Measurements from ENCODE around the gene NYNRIN.
"Not testable (repeated sequence)": the region's sequence is repeated elsewhere in the genome, so short reads cannot be mapped to it uniquely, and the experiment has no call there.

NYNRIN gene

GRCh38 chr14:24370748-24371147, 28.1 kb upstream of the NYNRIN start:
- DNase-seq: no peak

GRCh38 chr14:24371605-24372004, 27.2 kb upstream of the NYNRIN start:
- not testable (repeated sequence) for DNase-seq

DNA sequence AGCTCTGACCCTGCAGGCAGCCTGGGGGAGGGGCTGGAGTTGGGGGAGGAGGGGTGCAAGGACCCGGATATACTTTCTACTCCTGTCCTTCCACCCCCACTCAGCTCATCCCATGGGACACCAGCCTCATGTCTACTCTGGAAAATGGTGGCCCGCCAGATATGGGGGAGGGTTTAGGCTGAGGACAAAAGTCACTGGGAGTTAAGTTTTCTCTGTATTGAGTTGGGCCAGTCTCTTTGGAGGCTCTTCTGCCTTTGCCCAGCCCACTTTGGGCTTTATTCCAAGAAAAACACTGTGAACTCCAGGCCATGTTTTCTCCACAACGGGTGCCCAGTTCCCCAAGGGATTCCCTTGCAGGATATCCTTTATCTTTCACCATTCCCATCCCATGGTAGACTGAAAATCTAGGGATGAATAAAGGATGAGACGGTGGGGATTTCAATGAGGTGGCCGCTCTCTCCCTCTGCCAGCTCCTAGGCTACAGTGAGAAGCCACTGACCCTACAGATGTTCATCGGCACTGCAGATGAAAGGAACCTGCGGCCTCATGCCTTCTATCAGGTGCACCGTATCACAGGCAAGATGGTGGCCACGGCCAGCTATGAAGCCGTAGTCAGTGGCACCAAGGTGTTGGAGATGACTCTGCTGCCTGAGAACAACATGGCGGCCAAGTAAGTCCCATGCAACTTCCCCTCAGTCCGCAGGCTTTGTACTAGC, 25.9 kb upstream of the NYNRIN start:
- DNase-seq: no peak

- no peak for DNase-seq
Observed at GRCh38 chr14:24376448-24377070, 22.2 kb upstream of the NYNRIN start.

- no peak for DNase-seq
Observed at GRCh38 chr14:24377126-24377525, 21.7 kb upstream of the NYNRIN start.

GRCh38 chr14:24377657-24378056, 21.1 kb upstream of the NYNRIN start:
- DNase-seq: no peak

- DNase-seq: no peak
Observed at GRCh38 chr14:24378327-24378726, 20.5 kb upstream of the NYNRIN start.

GRCh38 chr14:24378981-24379906, 19.6 kb upstream of the NYNRIN start:
- no peak for DNase-seq

- no peak for DNase-seq
Observed at GRCh38 chr14:24379907-24380730, 18.7 kb upstream of the NYNRIN start.

GRCh38 chr14:24381363-24382063, 17.3 kb upstream of the NYNRIN start:
- no peak for DNase-seq

GRCh38 chr14:24382064-24382371, 16.8 kb upstream of the NYNRIN start:
- no peak for DNase-seq

DNA sequence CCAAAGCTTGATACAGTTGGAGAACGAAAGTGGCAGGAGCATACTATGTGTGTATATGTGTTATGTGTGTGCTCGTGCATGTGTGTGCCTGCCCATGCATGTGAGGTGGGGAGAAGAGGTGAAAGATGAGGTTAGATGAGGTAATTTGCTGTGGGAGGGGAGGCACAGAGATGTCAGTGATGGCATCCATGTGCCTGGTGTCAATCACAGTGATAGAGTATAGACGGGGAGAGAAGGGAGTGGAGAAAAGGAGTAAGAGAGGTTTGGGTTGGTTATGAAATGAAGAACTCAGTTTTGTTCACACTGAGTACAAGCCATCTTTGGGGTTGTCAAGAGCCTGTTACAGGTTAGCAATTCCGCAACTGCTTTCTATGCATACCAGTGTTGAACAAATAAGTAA, 14.6 kb upstream of the NYNRIN start:
- no peak for DNase-seq

DNA sequence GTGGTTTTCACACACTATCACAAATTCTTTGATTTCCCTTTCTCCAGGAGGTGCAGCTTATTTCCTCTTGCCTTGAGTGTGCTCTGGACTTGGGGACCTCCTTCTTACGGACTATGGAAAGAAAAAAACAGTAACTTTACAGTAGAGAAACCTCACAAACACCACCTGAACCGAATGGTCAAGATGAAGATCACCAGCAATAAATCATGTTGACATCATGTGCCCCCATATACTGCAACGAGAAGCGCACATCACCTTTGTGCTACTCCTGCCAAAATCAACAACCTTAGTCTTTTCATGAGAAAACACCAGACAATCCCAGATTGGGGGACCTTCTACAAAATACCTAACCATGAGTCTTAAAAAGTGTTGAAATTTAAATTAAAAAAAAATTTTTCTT, 13.3 kb upstream of the NYNRIN start:
- DNase-seq: no peak

- no peak for DNase-seq
Observed at GRCh38 chr14:24387009-24387345, 11.8 kb upstream of the NYNRIN start.

DNA sequence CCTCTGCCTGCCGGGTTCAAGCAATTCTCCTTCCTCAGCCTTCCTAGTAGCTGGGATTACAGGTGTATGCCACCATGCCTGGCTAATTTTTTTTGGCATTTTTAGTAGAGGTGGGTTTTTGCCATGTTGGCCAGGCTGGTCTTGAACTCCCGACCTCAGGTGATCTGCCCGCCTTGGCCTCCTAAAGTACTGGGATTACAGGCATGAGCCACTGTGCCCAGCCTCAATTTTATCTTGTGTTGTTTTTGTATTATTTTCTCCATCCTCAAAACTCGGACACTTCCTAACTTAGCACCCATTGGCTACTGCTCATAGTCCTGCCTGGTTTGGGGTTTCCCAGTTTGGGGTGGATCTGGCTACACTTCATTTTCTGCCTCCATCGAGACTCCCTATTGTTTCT, 11.2 kb upstream of the NYNRIN start:
- not testable (repeated sequence) for DNase-seq

GRCh38 chr14:24388474-24389179, 10.2 kb upstream of the NYNRIN start:
- DNase-seq: no peak

DNA sequence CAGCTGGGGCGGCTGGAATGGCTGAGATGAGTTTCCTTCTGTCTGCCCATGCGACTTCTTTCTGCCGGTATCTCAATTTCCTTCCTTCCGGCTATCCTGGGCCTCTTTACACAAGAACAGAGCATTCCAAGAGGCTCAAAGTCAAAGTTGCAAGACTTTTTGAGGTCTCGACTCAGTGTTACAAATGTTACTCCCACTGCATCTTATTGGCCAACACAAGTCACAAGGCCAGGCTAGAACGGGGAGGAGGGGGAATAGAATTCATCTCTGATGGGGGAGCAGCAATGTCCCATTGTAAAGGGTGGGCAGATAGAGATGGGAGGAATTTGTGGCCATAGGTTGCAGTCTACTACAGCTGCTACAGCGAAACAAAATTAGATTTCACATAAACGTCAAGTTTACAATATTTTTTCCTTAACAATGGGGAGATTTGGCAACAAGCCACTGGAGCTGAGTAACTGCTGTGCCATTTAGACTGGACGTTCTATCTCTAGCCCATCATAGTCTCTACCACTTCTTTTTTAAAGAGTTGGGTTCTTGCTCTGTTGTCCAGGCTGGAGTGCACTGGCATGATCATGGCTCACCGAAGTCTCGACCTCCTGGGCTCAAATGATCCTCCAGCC, 9.5 kb upstream of the NYNRIN start:
- DNase-seq: no peak

- DNase-seq: no peak
Observed at GRCh38 chr14:24390701-24391468, 7.9 kb upstream of the NYNRIN start.

DNA sequence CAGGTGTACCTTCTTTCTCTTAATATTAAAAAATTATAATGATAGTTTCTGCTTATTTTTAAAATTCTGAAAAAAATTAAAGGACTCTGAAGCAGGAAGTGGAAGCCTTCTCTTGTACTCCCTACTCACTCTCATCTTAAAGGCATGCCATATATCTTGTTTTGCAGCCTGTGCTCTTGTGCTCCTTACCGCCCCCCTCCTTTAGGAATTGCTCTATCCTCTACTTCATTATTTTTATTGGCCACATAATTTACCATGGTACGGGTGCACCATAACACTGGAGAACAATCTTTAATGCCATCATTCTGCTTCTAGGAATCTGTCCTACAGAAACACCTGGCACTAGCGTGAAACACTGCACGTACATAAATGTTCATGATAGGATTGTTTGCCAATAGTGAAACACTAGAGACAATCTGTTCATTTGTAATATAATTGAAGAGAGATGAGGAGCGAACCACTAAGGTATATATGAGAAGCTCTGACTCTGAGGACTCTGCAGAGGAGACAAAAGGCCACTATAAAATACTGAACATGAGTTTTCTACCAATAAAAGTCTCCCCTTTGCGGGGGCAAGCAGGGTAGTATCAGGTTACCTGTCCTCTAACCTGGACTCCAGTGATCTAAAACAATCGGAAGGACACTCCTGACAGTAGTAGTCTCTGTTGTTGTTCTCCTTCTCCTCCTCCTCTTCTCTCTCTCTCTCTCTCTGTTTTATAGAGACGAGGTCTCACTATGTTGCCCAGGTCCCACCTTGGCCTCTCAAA, 6.3 kb upstream of the NYNRIN start:
- DNase-seq: no peak

- no peak for DNase-seq
Observed at GRCh38 chr14:24394275-24394674, 4.5 kb upstream of the NYNRIN start.

Data from CD4-positive, alpha-beta T cell treated with Interleukin-4 for 4 hours (primary cell).